B cell (primary cell): Measurements from ENCODE around the gene MANEA. TPM values are rescaled to one million over a fixed set of nuclear protein-coding genes. Genes with fewer than 3 reads are reported as not detected.
"Not testable (repeated sequence)": the region's sequence is repeated elsewhere in the genome, so short reads cannot be mapped to it uniquely, and the experiment has no call there.

Source experiments
- ATAC-seq: fragments of 200-7000 bp; cut with Tn5 transposase; one replicate; pipeline ENCODE4 v1.10.0; 2021; ENCODE audit warnings: low read depth, mild to moderate bottlenecking, moderate number of reproducible peaks, moderate library complexity
- CTCF ChIA-PET: fragments of 350-600 bp; sonication (Branson Sonifier 250); formaldehyde crosslinking; loops from one replicate; lab custom pipeline; 2021; ENCODE audit warnings: antibody characterized with exemption, inconsistent platforms; lab: Charles Lee
- POLR2A ChIA-PET: fragments of 350-600 bp; sonication (Branson Sonifier 250); formaldehyde crosslinking; loops from one replicate; lab custom pipeline; 2021; ENCODE audit warnings: antibody characterized with exemption; lab: Charles Lee
- DNase-seq: peaks from one replicate; pipeline ENCODE4 v3.0.0; 2013
- H2AFZ ChIP-seq: 2 replicates; pipeline ENCODE4 v1.6.1; 2012; ENCODE audit warnings: mild to moderate bottlenecking, low read depth, low read length; ENCODE audit not compliant: insufficient read depth, poor library complexity, severe bottlenecking
- H3K27ac ChIP-seq, 2 donors: 1 replicate in 1 of 2; 2 replicates in 1 of 2; pipeline ENCODE4 v1.5.1; 2012 to 2013; ENCODE audit warnings: low read length in 2 of 2, mild to moderate bottlenecking in 2 of 2, moderate library complexity in 1 of 2
- H3K27me3 ChIP-seq, 4 experiments: fragments of 200-600 bp in 1 of 4; sonication (generic) in 1 of 4; replicated peaks in 1 of 4; 1 replicate in 2 of 4; 2 replicates in 2 of 4; pipeline versions ENCODE4 v1.6.1 to v1.7.0; 2013 to 2016; ENCODE audit warnings: low read length in 3 of 4, mild to moderate bottlenecking in 2 of 4, mixed read lengths in 1 of 4, moderate library complexity in 1 of 4; ENCODE audit not compliant: insufficient read depth in 4 of 4, control insufficient read depth in 3 of 4; ENCODE audit errors: control extremely low read depth in 1 of 4
- H3K36me3 ChIP-seq, 2 experiments: replicated peaks in 1 of 2; 1 replicate in 1 of 2; 2 replicates in 1 of 2; pipeline versions ENCODE4 v1.6.1 to v1.7.1; 2013; ENCODE audit warnings: low read length in 1 of 2; ENCODE audit not compliant: insufficient read depth in 2 of 2, control insufficient read depth in 1 of 2; ENCODE audit errors: control extremely low read depth in 1 of 2, extremely low read depth in 1 of 2
- H3K4me1 ChIP-seq, 2 donors: fragments of 200-600 bp in 1 of 2; sonication (generic) in 1 of 2; 1 replicate in 1 of 2; 2 replicates in 1 of 2; pipeline versions ENCODE4 v1.5.1 to v1.6.1; 2013 to 2017; ENCODE audit warnings: low read length in 2 of 2; ENCODE audit not compliant: control insufficient read depth in 2 of 2, insufficient read depth in 2 of 2
- H3K4me2 ChIP-seq: replicated peaks from 2 replicates; pipeline ENCODE3; 2012; ENCODE audit warnings: mild to moderate bottlenecking, low read depth, low read length; ENCODE audit not compliant: poor library complexity, severe bottlenecking
- H3K4me3 ChIP-seq, 5 experiments: fragments of 200-600 bp in 1 of 5; sonication (generic) in 1 of 5; 1 replicate in 3 of 5; 2 replicates in 2 of 5; pipeline versions ENCODE4 v1.5.1 to v1.7.0; 2011 to 2016; ENCODE audit warnings: low read length in 4 of 5, mild to moderate bottlenecking in 4 of 5, low read depth in 2 of 5, control low read depth in 1 of 5, moderate library complexity in 1 of 5; ENCODE audit not compliant: insufficient read depth in 1 of 5; ENCODE audit errors: control extremely low read depth in 1 of 5, extremely low read depth in 1 of 5
- H3K79me2 ChIP-seq: fragments of 200-600 bp; sonication (generic); one replicate; pipeline ENCODE4 v1.6.0; 2016; ENCODE audit warnings: low read length; ENCODE audit not compliant: control insufficient read depth, insufficient read depth
- H3K9ac ChIP-seq: fragments of 200-600 bp; sonication (generic); 2 replicates; pipeline ENCODE4 v1.6.1; 2017; ENCODE audit warnings: mild to moderate bottlenecking, low read length, moderate library complexity
- H3K9me3 ChIP-seq, 3 donors: one replicate each; pipeline versions ENCODE4 v1.6.1 to v1.7.1; 2013; ENCODE audit warnings: low read length in 2 of 3; ENCODE audit not compliant: control insufficient read depth in 2 of 3, insufficient read depth in 1 of 3; ENCODE audit errors: control extremely low read depth in 1 of 3
- H4K20me1 ChIP-seq: 2 replicates; pipeline ENCODE4 v1.6.0; 2012; ENCODE audit warnings: mild to moderate bottlenecking, low read length; ENCODE audit not compliant: insufficient read depth, control insufficient read depth, poor library complexity, severe bottlenecking
- H3K27ac Mint-ChIP-seq: one replicate; pipeline ENCODE4 v1.8.0; 2021; ENCODE audit warnings: mixed read lengths
- H3K27me3 Mint-ChIP-seq: one replicate; pipeline ENCODE4 v1.8.0; 2021; ENCODE audit warnings: mixed read lengths
- H3K4me1 Mint-ChIP-seq: one replicate; pipeline ENCODE4 v1.8.0; 2021; ENCODE audit warnings: mixed read lengths
- H3K4me3 Mint-ChIP-seq: one replicate; pipeline ENCODE4 v1.8.0; 2021; ENCODE audit warnings: mixed read lengths
- H3K9me3 Mint-ChIP-seq: one replicate; pipeline ENCODE4 v1.8.0; 2022; ENCODE audit warnings: mixed read lengths; ENCODE audit not compliant: insufficient read depth
- CTCF ChIP-seq: fragments of 200-600 bp; IDR thresholded peaks from one replicate; pipeline ENCODE4 v1.8.0; 2022; ENCODE audit warnings: antibody characterized with exemption, mild to moderate bottlenecking
- EZH2 ChIP-seq: IDR thresholded peaks from 2 replicates; pipeline ENCODE4 v1.6.1; 2012; ENCODE audit warnings: borderline replicate concordance, low read depth, mild to moderate bottlenecking, moderate library complexity, low read length; ENCODE audit not compliant: insufficient read depth, poor library complexity, severe bottlenecking
- whole genome bisulfite sequencing: methylation state at CpG from one replicate; pipeline ENCODE4 v1.1.5; 2013; ENCODE audit warnings: missing lambda C conversion rate; ENCODE audit not compliant: insufficient coverage; 5-methylcytosine and 5-hydroxymethylcytosine counted together
- intact Hi-C: fragments of 100-400 bp; cut with micrococcal nuclease; formaldehyde crosslinking; loops from one replicate; pipeline ENCODE4 v1.10.0; 2022
- polyA plus RNA-seq: library from polyadenylated mRNA; depleted of rRNA; stranded (reverse); fragments of >200 nt; gene quantifications from 2 replicates; pipeline ENCODE4 v1.2.3, GENCODE V29; 2012
- total RNA-seq, 2 donors: library from RNA; stranded (reverse); fragments of 120-200 nt in 1 of 2; gene quantifications; 1 replicate in 1 of 2; 2 replicates in 1 of 2; pipeline versions ENCODE4 v1.2.3 to v1.2.4, GENCODE V29; 2013 to 2022

MANEA gene
- total and polyA plus RNA-seq, 2 donors (not counting 1 experiment from before 2014, with no cell fraction given), result 2.4 to 9.0 TPM

- H3K4me1 Mint-ChIP-seq, result no peaks in the 10 kb centered on the region
- Histone ChIP-seq H3K9me3 (no peaks in the 10 kb centered on the region), H3K4me1 (no peaks in the 10 kb centered on the region), H3K9ac (no peak overlapping the region), H4K20me1 (no peaks in the 10 kb centered on the region), H3K4me2 (no peak overlapping the region), H3K27ac (no peak overlapping the region), H3K36me3 (no peaks in the 10 kb centered on the region), H2AFZ (no peak overlapping the region), H3K27me3 (no peaks in the 10 kb centered on the region), H3K79me2 (no peaks in the 10 kb centered on the region), H3K4me3 (no peak overlapping the region)
- ChIA-PET POLR2A (no interaction called here), CTCF (no interaction called here)
- ATAC-seq, result no peak
- WGBS, result no CpG with 5 or more reads among the region's 1 CpG
- peaks cover 3% of the 10 kb centered on the region for H3K27me3 Mint-ChIP-seq
- no peak for DNase-seq
- no peak for TF ChIP-seq CTCF
- TF ChIP-seq EZH2, result no peak
- H3K9me3 Mint-ChIP-seq, result peaks cover 3% of the 10 kb centered on the region
- intact Hi-C loops, result no loop called here
- no peak overlapping the region for H3K4me3 Mint-ChIP-seq
- no peak overlapping the region for H3K27ac Mint-ChIP-seq
Measured at GRCh38 chr6:95553880-95554279, 23.5 kb upstream of the MANEA start.

- H3K9me3 Mint-ChIP-seq, CTCF ChIA-PET, H3K36me3 ChIP-seq, H3K27me3 Mint-ChIP-seq, H3K27me3 ChIP-seq, H3K4me1 Mint-ChIP-seq, ATAC-seq, H3K4me3 Mint-ChIP-seq, H4K20me1 ChIP-seq, H3K9me3 ChIP-seq, H3K9ac ChIP-seq, H3K4me1 ChIP-seq, H3K4me3 ChIP-seq, H3K27ac ChIP-seq, H2AFZ ChIP-seq, H3K79me2 ChIP-seq, intact Hi-C loops, H3K4me2 ChIP-seq, POLR2A ChIA-PET, H3K27ac Mint-ChIP-seq, DNase-seq: not testable (repeated sequence)
- WGBS, result 92% methylated on average over 5 of the region's 5 CpGs
Measured at GRCh38 chr6:95560956-95561355, 16.4 kb upstream of the MANEA start.
